ENCODE measurements around the gene MTHFSD. TPM values are rescaled to one million over a fixed set of nuclear protein-coding genes. Genes with fewer than 3 reads are reported as not detected.
A peak's percentile ranks its signal among the peaks of the same experiment; 100 is the strongest.

The MTHFSD gene
- total and polyA plus RNA-seq, 12 donors = 7.6 to 22.2 (median 17.6) TPM

DNA sequence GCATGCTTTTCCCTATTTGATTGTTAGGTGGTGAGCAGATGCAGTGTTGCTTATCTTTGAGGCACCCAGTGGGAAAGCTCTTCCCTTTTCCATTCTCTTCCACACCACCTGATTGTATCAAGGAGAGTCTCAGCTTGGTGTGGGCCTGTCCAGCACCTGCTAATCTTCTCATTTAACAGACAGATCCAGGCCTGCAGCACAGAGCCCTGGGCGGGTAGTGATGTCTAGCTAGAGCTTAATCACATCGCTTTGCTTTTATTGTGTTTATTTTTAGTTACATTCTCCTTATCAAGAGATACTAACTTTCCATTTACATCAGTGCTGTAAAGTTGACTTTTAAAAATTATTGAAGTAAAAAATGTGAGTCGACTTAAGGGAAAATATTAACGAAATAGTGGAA is 47.5 kb upstream of the MTHFSD start:
- peaks cover 3% of the 10 kb centered on the region for H3K27me3 ChIP-seq
- 46 to 67% (median 64%) methylated on average over 4 of the region's 4 CpGs for WGBS, 4 donors
- no peak overlapping the region for H3K4me3 ChIP-seq
- H3K27ac ChIP-seq = no peak overlapping the region
- H3K36me3 ChIP-seq (replicated peaks in 1 of 2) = no peaks in the 10 kb centered on the region
- peak in 1 of 7 donors; percentile 74 for DNase-seq
- intact Hi-C loops (cut with DNase I) = no loop called here
- no peaks in the 10 kb centered on the region for H3K9me3 ChIP-seq (replicated peaks in 1 of 3)
- H3K4me1 ChIP-seq (replicated peaks in 1 of 2) = no peaks in the 10 kb centered on the region
- no peak for TF ChIP-seq POLR2A (IDR thresholded peaks at IDR 0.05)
- TF ChIP-seq, protein P1, sequence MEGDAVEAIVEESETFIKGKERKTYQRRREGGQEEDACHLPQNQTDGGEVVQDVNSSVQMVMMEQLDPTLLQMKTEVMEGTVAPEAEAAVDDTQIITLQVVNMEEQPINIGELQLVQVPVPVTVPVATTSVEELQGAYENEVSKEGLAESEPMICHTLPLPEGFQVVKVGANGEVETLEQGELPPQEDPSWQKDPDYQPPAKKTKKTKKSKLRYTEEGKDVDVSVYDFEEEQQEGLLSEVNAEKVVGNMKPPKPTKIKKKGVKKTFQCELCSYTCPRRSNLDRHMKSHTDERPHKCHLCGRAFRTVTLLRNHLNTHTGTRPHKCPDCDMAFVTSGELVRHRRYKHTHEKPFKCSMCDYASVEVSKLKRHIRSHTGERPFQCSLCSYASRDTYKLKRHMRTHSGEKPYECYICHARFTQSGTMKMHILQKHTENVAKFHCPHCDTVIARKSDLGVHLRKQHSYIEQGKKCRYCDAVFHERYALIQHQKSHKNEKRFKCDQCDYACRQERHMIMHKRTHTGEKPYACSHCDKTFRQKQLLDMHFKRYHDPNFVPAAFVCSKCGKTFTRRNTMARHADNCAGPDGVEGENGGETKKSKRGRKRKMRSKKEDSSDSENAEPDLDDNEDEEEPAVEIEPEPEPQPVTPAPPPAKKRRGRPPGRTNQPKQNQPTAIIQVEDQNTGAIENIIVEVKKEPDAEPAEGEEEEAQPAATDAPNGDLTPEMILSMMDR (IDR thresholded peaks at IDR 0.05) = no peak

DNA sequence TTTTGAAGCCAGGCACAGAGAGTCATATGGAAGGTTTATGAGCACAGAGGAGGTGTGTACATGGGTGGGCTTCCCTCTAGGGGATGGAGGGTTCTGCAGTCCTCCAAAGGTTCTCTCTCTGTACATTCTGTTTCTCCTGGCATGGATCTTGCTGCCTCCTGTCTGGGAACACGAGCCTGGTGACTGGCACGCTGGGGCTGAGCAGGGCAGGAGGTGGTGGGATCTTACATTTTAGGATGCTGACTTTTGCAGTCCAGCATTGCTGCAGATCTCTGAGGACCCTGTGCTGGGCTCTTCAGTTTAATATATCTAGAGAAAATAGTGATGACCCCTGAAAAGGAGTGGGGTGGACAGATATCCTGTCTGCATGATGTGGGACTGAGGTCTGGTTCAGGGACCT is 46.3 kb upstream of the MTHFSD start:
- no peak overlapping the region for H3K4me3 ChIP-seq
- TF ChIP-seq, protein P1 (IDR thresholded peaks at IDR 0.05) = no peak
- no peak for TF ChIP-seq POLR2A (IDR thresholded peaks at IDR 0.05)
- H3K36me3 ChIP-seq (replicated peaks in 1 of 2) = no peaks in the 10 kb centered on the region
- H3K4me1 ChIP-seq (replicated peaks in 1 of 2) = no peaks in the 10 kb centered on the region
- no peaks in the 10 kb centered on the region for H3K9me3 ChIP-seq (replicated peaks in 1 of 3)
- peak in 1 of 7 donors; percentile 15 for DNase-seq
- H3K27ac ChIP-seq = no peak overlapping the region
- intact Hi-C loops (cut with DNase I) = no loop called here
- WGBS, 4 donors = 66 to 100% (median 77%) methylated on average over 2 of the region's 2 CpGs
- H3K27me3 ChIP-seq = peaks cover 3% of the 10 kb centered on the region

DNA sequence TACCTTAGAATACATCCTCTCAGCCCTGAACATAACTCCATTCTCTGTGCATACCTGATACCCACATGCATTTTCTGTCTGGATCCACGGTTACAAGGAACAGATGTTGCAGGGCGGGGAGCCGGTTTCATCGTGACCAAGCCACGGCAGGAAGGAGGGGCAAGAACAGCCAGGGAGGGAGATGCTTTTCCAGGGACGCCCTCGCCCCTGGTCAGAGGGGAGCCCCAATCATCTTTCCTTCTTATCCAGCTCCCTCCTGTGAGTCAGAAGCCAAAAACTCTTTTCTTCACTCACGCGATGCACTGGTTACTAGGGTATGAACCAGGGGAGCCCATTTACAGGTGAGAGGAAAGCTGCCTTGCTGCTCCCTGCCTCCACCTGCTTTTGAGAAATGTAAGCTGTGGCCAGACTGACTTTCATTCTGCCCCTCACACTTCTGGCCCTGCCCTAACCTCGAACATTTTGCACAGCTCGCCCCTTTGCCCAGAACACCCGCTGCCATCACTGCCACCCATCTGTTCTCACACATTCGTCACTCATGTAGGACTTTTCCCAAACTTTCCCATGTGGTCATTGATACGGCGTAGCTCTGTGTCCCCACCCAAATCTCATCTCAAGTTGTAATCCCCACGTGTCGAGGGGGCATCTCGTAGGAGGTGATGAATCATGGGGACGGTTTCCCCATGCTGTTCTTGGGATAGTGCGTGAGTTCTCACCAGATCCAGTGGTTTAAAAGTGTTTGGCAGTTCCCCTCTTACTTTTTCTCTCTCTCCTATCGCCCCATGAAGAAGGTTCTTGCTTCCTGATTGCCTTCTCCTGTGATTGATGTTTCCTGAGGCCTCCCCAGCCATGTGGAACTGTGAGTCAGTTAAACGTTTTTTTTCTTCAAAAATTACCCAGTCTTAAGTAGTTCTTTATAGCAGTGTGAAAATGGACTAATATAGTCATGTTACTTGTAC is 43.9 kb upstream of the MTHFSD start:
- Histone ChIP-seq H3K4me1 (replicated peaks in 1 of 2) (no peaks in the 10 kb centered on the region), H3K27me3 (no peaks in the 10 kb centered on the region), H3K27ac (peak overlapping the region in 2 of 5 donors; percentile 22 to 49), H3K4me3 (no peak overlapping the region), H3K9me3 (replicated peaks in 1 of 3) (no peaks in the 10 kb centered on the region), H3K36me3 (replicated peaks in 1 of 2) (no peaks in the 10 kb centered on the region)
- DNase-seq = peak in 1 of 7 donors; percentile 42
- no peak for TF ChIP-seq POLR2A (IDR thresholded peaks at IDR 0.05)
- TF ChIP-seq, protein P1 (IDR thresholded peaks at IDR 0.05) = no peak
- 48 to 55% (median 52%) methylated on average over 21 to 22 of the region's 22 CpGs for WGBS, 4 donors
- intact Hi-C loops (cut with DNase I) = no loop called here

DNA sequence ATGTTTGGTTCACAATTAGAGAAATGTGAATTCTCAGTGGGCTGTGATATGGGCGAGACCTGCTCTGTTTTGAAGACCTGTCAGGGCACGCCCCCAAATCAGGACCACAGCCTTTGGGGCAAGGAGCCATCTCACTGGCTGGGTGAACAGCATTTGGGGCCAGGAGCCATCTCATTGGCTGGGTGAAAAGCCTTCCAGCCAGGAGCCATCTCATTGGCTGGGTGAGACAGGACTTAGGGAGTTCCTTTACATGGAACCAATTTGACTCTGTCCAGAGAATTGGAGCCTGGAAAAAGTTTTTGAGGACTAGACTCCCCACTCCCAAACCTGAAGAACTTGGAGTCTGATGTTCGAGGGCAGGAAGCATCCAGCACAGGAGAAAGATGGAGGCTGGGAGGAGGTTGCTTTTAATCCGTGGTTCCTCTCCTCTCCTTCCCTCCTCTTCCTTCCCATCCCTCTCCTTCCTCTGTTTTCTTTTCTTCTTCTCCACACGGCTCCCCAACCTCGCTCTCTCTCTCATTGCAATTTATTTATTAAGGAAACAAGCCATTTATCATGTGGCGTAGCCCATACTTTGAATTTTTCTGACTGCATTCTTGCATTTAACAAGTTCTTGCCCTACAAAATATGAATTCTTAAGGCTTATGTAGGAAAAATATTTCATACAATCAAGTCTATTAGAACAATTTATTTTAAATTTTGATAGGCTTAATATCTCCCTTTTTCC is 43.0 kb upstream of the MTHFSD start:
- Histone ChIP-seq H3K36me3 (replicated peaks in 1 of 2) (no peaks in the 10 kb centered on the region), H3K9me3 (replicated peaks in 1 of 3) (no peaks in the 10 kb centered on the region), H3K4me3 (no peak overlapping the region), H3K27me3 (no peaks in the 10 kb centered on the region), H3K4me1 (replicated peaks in 1 of 2) (no peaks in the 10 kb centered on the region), H3K27ac (peak overlapping the region in 1 of 5 donors; percentile 49)
- intact Hi-C loops (cut with DNase I) = no loop called here
- TF ChIP-seq, protein P1 (IDR thresholded peaks at IDR 0.05) = no peak
- no peak for TF ChIP-seq POLR2A (IDR thresholded peaks at IDR 0.05)
- WGBS, 4 donors = 30 to 43% (median 40%) methylated on average over 6 to 7 of the region's 7 CpGs
- DNase-seq = peak in 1 of 7 donors; percentile 54
